Peyer's patch (tissue), 4 donors: ENCODE data around the gene KDM1A.

Experiments used
- POLR2A ChIP-seq, 2 donors: fragments of 450-650 bp; IDR thresholded peaks; one replicate each; pipeline ENCODE4 v1.5.1; 2017; ENCODE audit warnings: antibody characterized with exemption in 2 of 2, mild to moderate bottlenecking in 2 of 2, moderate library complexity in 2 of 2
- TF ChIP-seq, protein P1 (sequence below), 6 experiments: fragments of 450-650 bp in 4 of 6; fragments of 200-600 bp in 2 of 6; sonication (generic) in 1 of 6; IDR thresholded peaks; one replicate each; pipeline ENCODE4 v1.5.1; 2017 to 2019; ENCODE audit warnings: antibody characterized with exemption in 6 of 6, mild to moderate bottlenecking in 3 of 6, moderate library complexity in 1 of 6

DNA sequence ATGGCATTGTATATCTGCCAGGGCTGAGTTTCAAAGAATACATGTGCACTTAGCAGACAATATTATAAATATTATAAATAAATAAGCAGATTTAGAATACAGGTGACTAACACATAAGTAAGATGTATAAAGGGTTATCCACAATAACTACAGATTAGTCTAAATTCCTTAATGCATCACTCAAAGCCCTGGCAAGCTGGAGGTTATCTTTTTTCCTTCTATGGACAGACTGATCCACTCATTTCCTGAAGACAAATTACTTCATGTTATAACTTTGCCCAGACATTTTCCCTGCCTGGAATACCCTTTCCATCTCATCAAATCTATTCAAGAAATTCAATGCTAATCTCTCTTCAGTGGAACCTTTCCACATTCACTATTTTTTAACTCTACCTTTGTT lies 110.6 kb downstream of the KDM1A start:
- TF ChIP-seq, protein P1, sequence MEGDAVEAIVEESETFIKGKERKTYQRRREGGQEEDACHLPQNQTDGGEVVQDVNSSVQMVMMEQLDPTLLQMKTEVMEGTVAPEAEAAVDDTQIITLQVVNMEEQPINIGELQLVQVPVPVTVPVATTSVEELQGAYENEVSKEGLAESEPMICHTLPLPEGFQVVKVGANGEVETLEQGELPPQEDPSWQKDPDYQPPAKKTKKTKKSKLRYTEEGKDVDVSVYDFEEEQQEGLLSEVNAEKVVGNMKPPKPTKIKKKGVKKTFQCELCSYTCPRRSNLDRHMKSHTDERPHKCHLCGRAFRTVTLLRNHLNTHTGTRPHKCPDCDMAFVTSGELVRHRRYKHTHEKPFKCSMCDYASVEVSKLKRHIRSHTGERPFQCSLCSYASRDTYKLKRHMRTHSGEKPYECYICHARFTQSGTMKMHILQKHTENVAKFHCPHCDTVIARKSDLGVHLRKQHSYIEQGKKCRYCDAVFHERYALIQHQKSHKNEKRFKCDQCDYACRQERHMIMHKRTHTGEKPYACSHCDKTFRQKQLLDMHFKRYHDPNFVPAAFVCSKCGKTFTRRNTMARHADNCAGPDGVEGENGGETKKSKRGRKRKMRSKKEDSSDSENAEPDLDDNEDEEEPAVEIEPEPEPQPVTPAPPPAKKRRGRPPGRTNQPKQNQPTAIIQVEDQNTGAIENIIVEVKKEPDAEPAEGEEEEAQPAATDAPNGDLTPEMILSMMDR (IDR thresholded peaks at IDR 0.05) = no peak
- no peak for TF ChIP-seq POLR2A (IDR thresholded peaks at IDR 0.05)
